Left ventricle myocardium inferior (tissue), 1 donor: Measurements from ENCODE around the gene SPRED2. TPM values are rescaled to one million over a fixed set of nuclear protein-coding genes. Genes with fewer than 3 reads are reported as not detected.
A peak's percentile ranks its signal among the peaks of the same experiment; 100 is the strongest.

ENCODE experiments used
- DNase-seq: peaks from one replicate; pipeline ENCODE4 v3.0.0-alpha.2; 2020
- H3K27ac ChIP-seq: fragments of 200-600 bp; replicated peaks from 2 replicates; pipeline ENCODE4 v1.8.0; 2021
- H3K27me3 ChIP-seq: fragments of 200-600 bp; 2 replicates; pipeline ENCODE4 v1.8.0; 2021; ENCODE audit warnings: low read depth
- H3K36me3 ChIP-seq: fragments of 200-600 bp; 2 replicates; pipeline ENCODE4 v1.8.0; 2021
- H3K4me1 ChIP-seq: fragments of 200-600 bp; 2 replicates; pipeline ENCODE4 v1.8.0; 2021
- H3K4me3 ChIP-seq: fragments of 200-600 bp; 2 replicates; pipeline ENCODE4 v1.8.0; 2021; ENCODE audit warnings: mild to moderate bottlenecking, moderate library complexity
- H3K9me3 ChIP-seq: fragments of 200-600 bp; replicated peaks from 2 replicates; pipeline ENCODE4 v1.8.0; 2021
- intact Hi-C: fragments of 100-400 bp; cut with micrococcal nuclease; formaldehyde crosslinking; loops from one replicate; pipeline ENCODE4 v1.11.0; 2022
- total RNA-seq: library from RNA; stranded (reverse); fragmentation: NEBNext Ultra II Directional; extraction: Animal tissue kit (Norgen Biotek cat#: 25700); gene quantifications from one replicate; pipeline ENCODE4 v1.2.1, GENCODE V29; 2021
- TF ChIP-seq, protein P1 (sequence below): fragments of 200-600 bp; IDR thresholded peaks from 2 replicates; pipeline ENCODE4 v1.8.0; 2021; ENCODE audit warnings: antibody characterized with exemption, mild to moderate bottlenecking, borderline replicate concordance
- donor health status: DM: no; HTN: yes; CAD: no; lungs with severe emphysema.

The SPRED2 gene
- total RNA-seq, 1 donor from 2014 or later = 18.9 TPM

DNA sequence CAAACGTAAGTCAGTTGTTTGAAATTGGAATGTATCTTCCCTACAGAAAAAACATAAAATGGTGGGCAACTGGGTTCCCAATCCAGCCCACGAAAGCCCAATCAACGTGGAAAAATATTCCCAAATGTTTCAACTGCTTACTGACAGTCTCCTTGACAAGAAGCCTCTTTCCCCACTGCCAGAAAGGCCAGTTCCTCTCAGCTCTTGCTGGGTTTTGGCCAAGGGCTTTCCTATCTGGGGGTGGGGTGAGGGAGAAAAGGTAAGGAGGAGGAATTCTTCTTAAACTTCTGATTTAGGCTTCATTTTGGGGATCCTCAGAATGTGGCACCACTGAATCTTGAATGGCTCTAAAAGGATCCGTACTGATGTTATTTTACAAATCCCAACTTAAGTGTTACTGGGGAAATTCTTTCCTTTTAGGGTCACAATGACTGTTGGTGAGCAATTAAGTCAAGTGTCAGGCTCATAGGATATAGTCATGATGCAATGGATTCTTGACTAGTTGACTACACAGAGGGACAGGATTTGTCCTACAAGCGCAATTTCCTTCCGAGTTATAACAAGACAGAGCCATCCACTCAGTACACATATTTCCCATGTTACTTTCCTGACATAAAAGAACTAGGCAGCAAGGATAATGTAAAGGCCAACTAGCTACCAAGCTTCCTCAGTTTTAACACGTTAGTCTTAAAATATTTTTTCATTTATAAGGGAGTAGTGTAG lies 73.6 kb downstream of the SPRED2 start:
- intact Hi-C loops = no loop called here
- Histone ChIP-seq H3K27me3 (no peaks in the 10 kb centered on the region), H3K36me3 (no peaks in the 10 kb centered on the region), H3K4me1 (peaks cover 76% of the 10 kb centered on the region), H3K27ac (peak overlapping the region; percentile 46), H3K9me3 (no peaks in the 10 kb centered on the region), H3K4me3 (no peak overlapping the region)
- no peak for DNase-seq
- TF ChIP-seq, protein P1, sequence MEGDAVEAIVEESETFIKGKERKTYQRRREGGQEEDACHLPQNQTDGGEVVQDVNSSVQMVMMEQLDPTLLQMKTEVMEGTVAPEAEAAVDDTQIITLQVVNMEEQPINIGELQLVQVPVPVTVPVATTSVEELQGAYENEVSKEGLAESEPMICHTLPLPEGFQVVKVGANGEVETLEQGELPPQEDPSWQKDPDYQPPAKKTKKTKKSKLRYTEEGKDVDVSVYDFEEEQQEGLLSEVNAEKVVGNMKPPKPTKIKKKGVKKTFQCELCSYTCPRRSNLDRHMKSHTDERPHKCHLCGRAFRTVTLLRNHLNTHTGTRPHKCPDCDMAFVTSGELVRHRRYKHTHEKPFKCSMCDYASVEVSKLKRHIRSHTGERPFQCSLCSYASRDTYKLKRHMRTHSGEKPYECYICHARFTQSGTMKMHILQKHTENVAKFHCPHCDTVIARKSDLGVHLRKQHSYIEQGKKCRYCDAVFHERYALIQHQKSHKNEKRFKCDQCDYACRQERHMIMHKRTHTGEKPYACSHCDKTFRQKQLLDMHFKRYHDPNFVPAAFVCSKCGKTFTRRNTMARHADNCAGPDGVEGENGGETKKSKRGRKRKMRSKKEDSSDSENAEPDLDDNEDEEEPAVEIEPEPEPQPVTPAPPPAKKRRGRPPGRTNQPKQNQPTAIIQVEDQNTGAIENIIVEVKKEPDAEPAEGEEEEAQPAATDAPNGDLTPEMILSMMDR = no peak

DNA sequence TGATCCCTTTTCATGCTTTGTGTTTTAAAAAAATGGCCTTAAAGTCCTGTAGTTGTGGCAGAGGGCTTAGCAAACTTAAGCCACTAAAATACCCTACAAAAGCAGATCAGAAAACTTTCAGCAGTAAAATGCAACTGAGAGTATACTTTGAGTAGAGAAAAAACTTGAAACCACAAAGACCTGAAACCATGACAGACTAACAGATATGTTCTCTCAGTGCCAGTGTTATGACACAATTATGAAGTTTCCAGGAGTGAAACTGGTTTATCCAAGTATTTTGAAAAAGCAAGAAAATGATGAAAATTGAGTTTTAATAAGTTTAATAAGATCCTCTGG lies 74.5 kb downstream of the SPRED2 start:
- no peaks in the 10 kb centered on the region for H3K36me3 ChIP-seq
- H3K27me3 ChIP-seq = no peaks in the 10 kb centered on the region
- no peaks in the 10 kb centered on the region for H3K9me3 ChIP-seq
- peaks cover 74% of the 10 kb centered on the region for H3K4me1 ChIP-seq
- intact Hi-C loops = no loop called here
- no peak for DNase-seq
- TF ChIP-seq, protein P1 = no peak
- H3K27ac ChIP-seq = no peak overlapping the region
- no peak overlapping the region for H3K4me3 ChIP-seq

DNA sequence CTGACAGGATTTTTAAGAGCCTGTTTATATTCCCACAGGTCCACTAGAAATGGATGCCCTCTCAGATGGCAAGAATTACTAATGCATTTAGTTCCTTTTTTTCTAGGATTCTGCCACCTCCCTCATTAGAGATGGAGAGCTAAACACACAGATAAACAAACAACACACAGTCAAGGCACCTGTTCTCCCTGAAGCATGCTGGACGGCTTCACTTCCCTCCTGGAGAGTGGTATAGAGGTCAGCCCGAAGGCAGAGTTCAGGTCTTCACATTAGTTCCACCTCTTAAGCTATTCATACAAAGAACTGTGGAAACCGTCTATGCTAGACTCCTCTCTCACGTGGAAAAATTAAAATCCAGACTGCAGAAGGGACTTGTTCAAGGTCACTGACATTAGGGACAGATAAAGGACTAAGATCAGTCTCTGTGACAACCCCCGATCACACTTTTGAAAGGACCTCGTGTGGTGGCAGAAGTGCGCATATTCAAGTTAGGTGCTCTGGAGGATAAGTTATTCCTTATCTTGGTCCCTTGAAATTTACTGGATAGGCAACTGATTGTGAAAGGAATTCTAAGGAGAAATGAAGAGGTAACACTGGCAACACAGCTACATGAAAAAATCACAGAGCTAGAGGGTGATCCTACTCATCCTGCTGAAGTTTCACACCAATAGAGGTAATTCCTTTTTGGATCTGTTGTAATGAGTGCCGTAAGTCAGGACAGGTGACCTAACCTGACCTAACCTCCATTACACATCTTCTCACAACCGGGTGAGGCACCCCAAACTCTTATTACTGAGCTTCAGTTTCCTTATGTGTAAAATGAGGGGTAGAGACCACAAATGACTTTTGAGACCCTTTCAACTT lies 75.1 kb downstream of the SPRED2 start:
- Histone ChIP-seq H3K36me3 (no peaks in the 10 kb centered on the region), H3K4me3 (no peak overlapping the region), H3K27ac (no peak overlapping the region), H3K9me3 (no peaks in the 10 kb centered on the region), H3K27me3 (no peaks in the 10 kb centered on the region), H3K4me1 (peaks cover 75% of the 10 kb centered on the region)
- intact Hi-C loops = no loop called here
- DNase-seq = no peak
- TF ChIP-seq, protein P1 = no peak

DNA sequence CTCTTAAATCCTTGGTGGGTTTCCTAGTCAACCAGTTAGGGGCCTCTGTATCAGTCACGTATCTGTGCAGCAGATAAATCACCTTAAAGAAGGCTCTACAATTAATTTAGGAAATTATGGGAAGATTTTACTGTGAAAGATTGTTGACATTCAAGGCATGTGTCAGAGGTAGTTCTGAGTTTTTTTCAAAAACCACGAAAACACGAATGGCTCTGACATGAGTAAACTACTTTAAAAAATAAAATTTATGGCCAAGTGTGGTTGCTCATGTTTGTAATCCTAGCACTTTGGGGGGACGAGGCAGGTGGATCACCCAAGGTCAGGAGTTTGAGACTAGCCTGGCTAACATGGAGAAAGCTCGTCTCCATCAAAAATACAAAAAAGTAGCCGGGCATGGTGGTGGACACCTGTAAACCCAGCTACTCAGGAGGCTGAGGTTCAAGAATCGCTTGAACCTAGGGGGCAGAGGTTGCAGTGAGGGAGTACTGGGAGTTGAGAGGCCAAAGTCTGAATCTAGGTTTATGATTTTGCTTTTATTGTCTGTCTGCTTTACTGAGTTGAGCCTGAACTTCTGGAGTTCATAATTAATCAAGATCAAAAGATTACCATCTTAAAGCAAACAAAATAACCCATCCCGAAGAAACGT lies 77.1 kb downstream of the SPRED2 start:
- Histone ChIP-seq H3K27ac (no peak overlapping the region), H3K36me3 (no peaks in the 10 kb centered on the region), H3K27me3 (no peaks in the 10 kb centered on the region), H3K4me3 (no peak overlapping the region), H3K9me3 (no peaks in the 10 kb centered on the region), H3K4me1 (peaks cover 79% of the 10 kb centered on the region)
- intact Hi-C loops = no loop called here
- TF ChIP-seq, protein P1 = no peak
- DNase-seq = no peak

DNA sequence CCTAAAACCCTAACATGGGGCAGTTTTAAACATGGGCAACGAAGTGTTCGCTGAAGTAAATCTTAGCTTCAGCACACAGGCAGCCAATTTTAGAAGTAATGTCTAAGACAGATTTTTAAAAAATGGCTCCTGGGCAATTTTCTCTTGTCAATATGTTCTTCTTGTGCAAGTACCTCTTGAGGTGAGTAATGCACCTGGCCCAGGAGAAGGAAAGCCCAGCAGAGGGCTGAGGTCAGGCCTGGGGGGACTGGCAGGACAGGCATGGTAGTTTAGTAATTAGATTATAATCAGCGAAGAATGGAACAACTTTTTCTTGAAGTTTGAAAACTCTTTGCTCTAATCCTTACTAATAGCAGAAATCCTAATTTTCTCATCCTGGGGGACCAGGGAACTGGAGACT lies 77.6 kb downstream of the SPRED2 start:
- H3K36me3 ChIP-seq = no peaks in the 10 kb centered on the region
- peaks cover 84% of the 10 kb centered on the region for H3K4me1 ChIP-seq
- intact Hi-C loops = no loop called here
- TF ChIP-seq, protein P1 = no peak
- H3K27me3 ChIP-seq = no peaks in the 10 kb centered on the region
- no peak overlapping the region for H3K4me3 ChIP-seq
- DNase-seq = no peak
- no peaks in the 10 kb centered on the region for H3K9me3 ChIP-seq
- H3K27ac ChIP-seq = no peak overlapping the region
